ENCODE measurements around the gene ING3. TPM values are rescaled to one million over a fixed set of nuclear protein-coding genes. Genes with fewer than 3 reads are reported as not detected.

The ING3 gene
- polyA plus RNA-seq, 4 donors: 9.4 to 21.8 (median 12.7) TPM

GRCh38 chr7:120955577-120956149, 5.1 kb downstream of the ING3 start:
- H3K9me3 ChIP-seq (ENCODE audit: control insufficient read depth in 2 of 2, insufficient read depth in 1 of 2, low read depth in 1 of 2, low read length in 1 of 2): no peaks in the 10 kb centered on the region
- H3K4me1 ChIP-seq (ENCODE audit: control insufficient read depth in 3 of 3, insufficient read depth in 2 of 3, low read depth in 1 of 3, low read length in 2 of 3): peaks cover 2 to 5% (median 5%) of the 10 kb centered on the region in 3 donors
- H3K36me3 ChIP-seq (ENCODE audit: control insufficient read depth in 3 of 3, insufficient read depth in 2 of 3, low read depth in 1 of 3, low read length in 3 of 3): peaks cover 2 to 14% (median 8%) of the 10 kb centered on the region in 3 donors
- H3K27ac ChIP-seq (ENCODE audit: low read depth in 1 of 3, low read length in 2 of 3): no peak overlapping the region
- FAIRE-seq (no peak), DNase-seq (no peak)
- 61 to 86% (median 78%) methylated on average over 3 of the region's 3 CpGs for WGBS, 3 donors
- H3K27me3 ChIP-seq (ENCODE audit: control insufficient read depth in 3 of 3, insufficient read depth in 3 of 3, low read length in 3 of 3): no peaks in the 10 kb centered on the region
- H3K4me3 ChIP-seq (ENCODE audit: low read depth in 1 of 3, low read length in 3 of 3): no peak overlapping the region

DNA sequence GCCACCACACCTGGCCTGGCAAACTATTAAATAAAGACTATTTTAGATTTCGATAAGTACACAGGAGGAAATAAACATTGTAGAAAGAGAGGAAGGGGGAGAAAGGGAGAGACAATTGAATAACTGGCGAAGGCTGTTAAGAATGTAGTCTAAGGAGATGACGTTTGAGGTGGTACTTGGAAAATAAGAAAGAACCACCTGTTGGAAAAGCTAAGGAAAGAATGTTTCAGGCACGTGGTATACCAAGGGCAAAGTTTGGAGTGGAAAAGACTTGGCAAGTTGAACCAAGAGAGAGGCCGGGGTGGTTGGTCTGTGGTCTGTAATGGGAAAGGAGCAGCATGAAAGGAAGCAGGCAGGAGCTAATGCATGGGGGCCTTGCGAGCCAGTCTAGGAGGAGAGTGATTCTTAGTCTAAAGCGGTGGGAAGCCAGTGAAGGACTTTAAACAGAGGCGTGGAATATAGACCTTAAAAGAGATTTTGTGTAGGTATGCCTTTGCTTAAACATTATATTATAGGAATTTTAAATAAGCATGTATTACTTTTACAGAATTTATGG, 9.4 kb downstream of the ING3 start:
- Histone ChIP-seq H3K9me3 (ENCODE audit: control insufficient read depth in 2 of 2, insufficient read depth in 1 of 2, low read depth in 1 of 2, low read length in 1 of 2) (no peaks in the 10 kb centered on the region), H3K4me3 (ENCODE audit: low read depth in 1 of 3, low read length in 3 of 3) (no peak overlapping the region), H3K27me3 (ENCODE audit: control insufficient read depth in 3 of 3, insufficient read depth in 3 of 3, low read length in 3 of 3) (no peaks in the 10 kb centered on the region), H3K4me1 (ENCODE audit: control insufficient read depth in 3 of 3, insufficient read depth in 2 of 3, low read depth in 1 of 3, low read length in 2 of 3) (no peaks in the 10 kb centered on the region), H3K27ac (ENCODE audit: low read depth in 1 of 3, low read length in 2 of 3) (no peak overlapping the region), H3K36me3 (ENCODE audit: control insufficient read depth in 3 of 3, insufficient read depth in 2 of 3, low read depth in 1 of 3, low read length in 3 of 3) (peaks cover 2 to 8% (median 8%) of the 10 kb centered on the region in 3 donors)
- 86 to 93% (median 92%) methylated on average over 8 of the region's 8 CpGs for WGBS, 3 donors
- no peak for FAIRE-seq
- DNase-seq: no peak

- no peak for FAIRE-seq
- no peaks in the 10 kb centered on the region for H3K27me3 ChIP-seq (ENCODE audit: control insufficient read depth in 3 of 3, insufficient read depth in 3 of 3, low read length in 3 of 3)
Measured at GRCh38 chr7:120960714-120961113, 10.1 kb downstream of the ING3 start.

GRCh38 chr7:120961638-120962173, 11.1 kb downstream of the ING3 start:
- no peaks in the 10 kb centered on the region for H3K9me3 ChIP-seq (ENCODE audit: control insufficient read depth in 2 of 2, insufficient read depth in 1 of 2, low read depth in 1 of 2, low read length in 1 of 2)
- 64 to 89% (median 87%) methylated on average over 1 of the region's 1 CpG for WGBS, 3 donors

More at GRCh38 chr7:120960714-120961113, 10.1 kb downstream of the ING3 start:
- H3K27ac ChIP-seq (ENCODE audit: low read depth in 1 of 3, low read length in 2 of 3): no peak overlapping the region
- 76 to 94% (median 83%) methylated on average over 1 of the region's 1 CpG for WGBS, 3 donors
- DNase-seq: no peak
- H3K9me3 ChIP-seq (ENCODE audit: control insufficient read depth in 2 of 2, insufficient read depth in 1 of 2, low read depth in 1 of 2, low read length in 1 of 2): no peaks in the 10 kb centered on the region
- peaks cover 2 to 6% (median 5%) of the 10 kb centered on the region in 3 donors for H3K36me3 ChIP-seq (ENCODE audit: control insufficient read depth in 3 of 3, insufficient read depth in 2 of 3, low read depth in 1 of 3, low read length in 3 of 3)
- no peaks in the 10 kb centered on the region for H3K4me1 ChIP-seq (ENCODE audit: control insufficient read depth in 3 of 3, insufficient read depth in 2 of 3, low read depth in 1 of 3, low read length in 2 of 3)
- H3K4me3 ChIP-seq (ENCODE audit: low read depth in 1 of 3, low read length in 3 of 3): no peak overlapping the region

GRCh38 chr7:120964088-120964487, 13.5 kb downstream of the ING3 start:
- Histone ChIP-seq H3K27me3 (ENCODE audit: control insufficient read depth in 3 of 3, insufficient read depth in 3 of 3, low read length in 3 of 3) (no peaks in the 10 kb centered on the region), H3K27ac (ENCODE audit: low read depth in 1 of 3, low read length in 2 of 3) (no peak overlapping the region), H3K36me3 (ENCODE audit: control insufficient read depth in 3 of 3, insufficient read depth in 2 of 3, low read depth in 1 of 3, low read length in 3 of 3) (peaks cover 2 to 8% (median 7%) of the 10 kb centered on the region in 3 donors), H3K4me1 (ENCODE audit: control insufficient read depth in 3 of 3, insufficient read depth in 2 of 3, low read depth in 1 of 3, low read length in 2 of 3) (no peaks in the 10 kb centered on the region), H3K4me3 (ENCODE audit: low read depth in 1 of 3, low read length in 3 of 3) (no peak overlapping the region), H3K9me3 (ENCODE audit: control insufficient read depth in 2 of 2, insufficient read depth in 1 of 2, low read depth in 1 of 2, low read length in 1 of 2) (no peaks in the 10 kb centered on the region)
- no peak for DNase-seq
- no peak for FAIRE-seq
- WGBS, 3 donors: 96 to 97% (median 97%) methylated on average over 1 of the region's 1 CpG

More at GRCh38 chr7:120961638-120962173, 11.1 kb downstream of the ING3 start:
- Histone ChIP-seq H3K4me1 (ENCODE audit: control insufficient read depth in 3 of 3, insufficient read depth in 2 of 3, low read depth in 1 of 3, low read length in 2 of 3) (no peaks in the 10 kb centered on the region), H3K27me3 (ENCODE audit: control insufficient read depth in 3 of 3, insufficient read depth in 3 of 3, low read length in 3 of 3) (no peaks in the 10 kb centered on the region), H3K27ac (ENCODE audit: low read depth in 1 of 3, low read length in 2 of 3) (no peak overlapping the region), H3K4me3 (ENCODE audit: low read depth in 1 of 3, low read length in 3 of 3) (no peak overlapping the region), H3K36me3 (ENCODE audit: control insufficient read depth in 3 of 3, insufficient read depth in 2 of 3, low read depth in 1 of 3, low read length in 3 of 3) (peaks cover 2 to 6% (median 5%) of the 10 kb centered on the region in 3 donors)
- FAIRE-seq: no peak
- no peak for DNase-seq

- FAIRE-seq (no peak), DNase-seq (no peak)
- Histone ChIP-seq H3K4me1 (ENCODE audit: control insufficient read depth in 3 of 3, insufficient read depth in 2 of 3, low read depth in 1 of 3, low read length in 2 of 3) (no peaks in the 10 kb centered on the region), H3K36me3 (ENCODE audit: control insufficient read depth in 3 of 3, insufficient read depth in 2 of 3, low read depth in 1 of 3, low read length in 3 of 3) (peaks cover 7 to 15% (median 11%) of the 10 kb centered on the region in 3 donors), H3K27ac (ENCODE audit: low read depth in 1 of 3, low read length in 2 of 3) (no peak overlapping the region), H3K27me3 (ENCODE audit: control insufficient read depth in 3 of 3, insufficient read depth in 3 of 3, low read length in 3 of 3) (no peaks in the 10 kb centered on the region), H3K9me3 (ENCODE audit: control insufficient read depth in 2 of 2, insufficient read depth in 1 of 2, low read depth in 1 of 2, low read length in 1 of 2) (no peaks in the 10 kb centered on the region), H3K4me3 (ENCODE audit: low read depth in 1 of 3, low read length in 3 of 3) (no peak overlapping the region)
Measured at GRCh38 chr7:120966961-120967360, 16.4 kb downstream of the ING3 start.

DNA sequence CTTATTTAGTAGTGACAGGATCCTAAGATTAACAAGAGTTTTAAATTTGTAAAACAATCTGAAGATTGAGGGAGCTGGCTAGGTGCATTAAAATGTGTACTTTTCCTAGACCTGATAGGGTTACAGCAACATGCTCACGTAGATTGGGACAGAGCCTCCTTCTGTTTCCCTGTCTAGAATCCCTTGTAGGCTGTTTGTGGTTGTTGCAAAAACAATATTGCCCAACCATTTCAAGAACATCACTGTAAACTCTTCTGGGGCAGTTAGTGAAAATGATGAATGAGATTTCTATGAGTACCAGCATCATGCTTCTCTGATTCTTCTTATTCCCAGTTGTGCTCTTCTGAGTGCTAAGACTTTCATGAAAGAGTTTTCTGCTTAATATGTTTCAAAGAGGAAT, 23.3 kb downstream of the ING3 start:
- Histone ChIP-seq H3K9me3 (ENCODE audit: control insufficient read depth in 2 of 2, insufficient read depth in 1 of 2, low read depth in 1 of 2, low read length in 1 of 2) (no peaks in the 10 kb centered on the region), H3K4me3 (ENCODE audit: low read depth in 1 of 3, low read length in 3 of 3) (no peak overlapping the region), H3K36me3 (ENCODE audit: control insufficient read depth in 3 of 3, insufficient read depth in 2 of 3, low read depth in 1 of 3, low read length in 3 of 3) (peaks cover 7 to 15% (median 9%) of the 10 kb centered on the region in 3 donors), H3K27me3 (ENCODE audit: control insufficient read depth in 3 of 3, insufficient read depth in 3 of 3, low read length in 3 of 3) (no peaks in the 10 kb centered on the region), H3K4me1 (ENCODE audit: control insufficient read depth in 3 of 3, insufficient read depth in 2 of 3, low read depth in 1 of 3, low read length in 2 of 3) (no peaks in the 10 kb centered on the region), H3K27ac (ENCODE audit: low read depth in 1 of 3, low read length in 2 of 3) (no peak overlapping the region)
- 95 to 100% (median 96%) methylated on average over 1 of the region's 1 CpG for WGBS, 3 donors
- no peak for DNase-seq
- FAIRE-seq: no peak

DNA sequence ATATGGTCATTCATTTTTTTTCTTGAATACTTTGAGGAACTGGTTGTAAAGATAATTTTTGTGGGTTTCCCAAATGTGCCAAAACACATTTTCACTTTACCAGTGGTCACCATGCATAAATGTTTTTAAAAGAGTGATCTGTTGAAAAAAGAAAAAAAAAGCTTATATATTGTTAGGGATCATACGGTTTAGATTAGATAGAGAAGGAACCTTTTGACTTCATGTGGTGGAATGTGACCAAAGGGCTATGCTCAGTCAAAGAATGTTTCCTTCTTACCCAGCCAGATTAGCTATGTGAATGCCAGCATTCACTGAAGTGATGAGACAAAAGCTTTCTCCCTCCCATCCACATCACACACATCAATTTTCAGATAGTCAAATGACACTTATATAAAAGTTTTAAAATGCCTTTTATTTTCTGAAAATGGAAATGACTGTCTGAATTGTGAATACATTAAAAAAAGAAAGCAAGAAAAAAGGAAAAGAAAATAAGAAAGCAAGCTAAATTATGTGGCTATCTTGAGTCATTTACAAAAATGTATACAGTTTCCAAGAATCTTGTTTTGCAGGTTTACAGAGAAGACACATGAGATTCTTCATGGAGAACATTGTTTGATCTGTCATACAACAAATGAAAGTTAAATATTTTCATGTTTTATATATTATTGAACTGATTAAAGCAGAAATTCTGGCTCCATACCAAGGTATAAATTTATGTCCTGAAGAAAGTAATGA, 29.4 kb downstream of the ING3 start:
- FAIRE-seq (no peak), DNase-seq (no peak)
- Histone ChIP-seq H3K9me3 (ENCODE audit: control insufficient read depth in 2 of 2, insufficient read depth in 1 of 2, low read depth in 1 of 2, low read length in 1 of 2) (no peaks in the 10 kb centered on the region), H3K27me3 (ENCODE audit: control insufficient read depth in 3 of 3, insufficient read depth in 3 of 3, low read length in 3 of 3) (no peaks in the 10 kb centered on the region), H3K4me1 (ENCODE audit: control insufficient read depth in 3 of 3, insufficient read depth in 2 of 3, low read depth in 1 of 3, low read length in 2 of 3) (no peaks in the 10 kb centered on the region), H3K4me3 (ENCODE audit: low read depth in 1 of 3, low read length in 3 of 3) (no peak overlapping the region), H3K36me3 (ENCODE audit: control insufficient read depth in 3 of 3, insufficient read depth in 2 of 3, low read depth in 1 of 3, low read length in 3 of 3) (peaks cover 0 to 2% (median 0%) of the 10 kb centered on the region in 3 donors), H3K27ac (ENCODE audit: low read depth in 1 of 3, low read length in 2 of 3) (no peak overlapping the region)
- 3 to 14% (median 8%) methylated on average over 1 of the region's 1 CpG for WGBS, 3 donors

All from small intestine (tissue), 7 donors.